Measurements from ENCODE around the gene CD200R1. TPM values are rescaled to one million over a fixed set of nuclear protein-coding genes. Genes with fewer than 3 reads are reported as not detected.
"Not testable (repeated sequence)": the region's sequence is repeated elsewhere in the genome, so short reads cannot be mapped to it uniquely, and the experiment has no call there.

Gene CD200R1
- total RNA-seq, 1 donor from 2014 or later, result not detected

GRCh38 chr3:112976001-112976400 lies 1.1 kb upstream of the CD200R1 start:
- DNase-seq (ENCODE audit: low read depth in 2 of 2), result no peak

GRCh38 chr3:112974178-112974517 lies 755 bp downstream of the CD200R1 start:
- DNase-seq (ENCODE audit: low read depth in 2 of 2), result no peak

- no peak for DNase-seq (ENCODE audit: low read depth in 2 of 2)
These were observed 1.4 kb downstream of the CD200R1 start for GRCh38 chr3:112973325-112974177.

- DNase-seq (ENCODE audit: low read depth in 2 of 2), result no peak
These were observed 2.7 kb downstream of the CD200R1 start for GRCh38 chr3:112972158-112972557.

- no peak for DNase-seq (ENCODE audit: low read depth in 2 of 2)
These were observed 7.1 kb downstream of the CD200R1 start for GRCh38 chr3:112967828-112968227.

- no peak for DNase-seq (ENCODE audit: low read depth in 2 of 2)
These were observed 7.5 kb downstream of the CD200R1 start for GRCh38 chr3:112967425-112967824.

GRCh38 chr3:112966633-112967032 lies 8.3 kb downstream of the CD200R1 start:
- DNase-seq (ENCODE audit: low read depth in 2 of 2), result no peak

- no peak for DNase-seq (ENCODE audit: low read depth in 2 of 2)
These were observed 9.2 kb downstream of the CD200R1 start for GRCh38 chr3:112965656-112966055.

- DNase-seq (ENCODE audit: low read depth in 2 of 2), result no peak
These were observed 11.2 kb downstream of the CD200R1 start for GRCh38 chr3:112963683-112964082.

- DNase-seq (ENCODE audit: low read depth in 2 of 2), result no peak
These were observed 15.9 kb downstream of the CD200R1 start for GRCh38 chr3:112958811-112959560.

- DNase-seq (ENCODE audit: low read depth in 2 of 2), result no peak
These were observed 18.6 kb downstream of the CD200R1 start for GRCh38 chr3:112956351-112956750.

- DNase-seq (ENCODE audit: low read depth in 2 of 2), result no peak
These were observed 26.5 kb downstream of the CD200R1 start for GRCh38 chr3:112948346-112948838.

- no peak for DNase-seq (ENCODE audit: low read depth in 2 of 2)
These were observed 43.0 kb downstream of the CD200R1 start for GRCh38 chr3:112931736-112932521.

GRCh38 chr3:112930771-112931170 lies 44.1 kb downstream of the CD200R1 start:
- DNase-seq (ENCODE audit: low read depth in 2 of 2), result no peak

- no peak for DNase-seq (ENCODE audit: low read depth in 2 of 2)
These were observed 48.9 kb downstream of the CD200R1 start for GRCh38 chr3:112925969-112926368.

GRCh38 chr3:112925560-112925959 lies 49.3 kb downstream of the CD200R1 start:
- DNase-seq (ENCODE audit: low read depth in 2 of 2), result no peak

- not testable (repeated sequence) for DNase-seq (ENCODE audit: low read depth in 2 of 2)
These were observed 55.4 kb downstream of the CD200R1 start for GRCh38 chr3:112919541-112919940.

- DNase-seq (ENCODE audit: low read depth in 2 of 2), result peak in 1 of 2 donors; percentile 10
These were observed 66.7 kb downstream of the CD200R1 start for GRCh38 chr3:112908252-112908651.

GRCh38 chr3:112904786-112905185 lies 70.1 kb downstream of the CD200R1 start:
- DNase-seq (ENCODE audit: low read depth in 2 of 2), result no peak

- no peak for DNase-seq (ENCODE audit: low read depth in 2 of 2)
These were observed 74.8 kb downstream of the CD200R1 start for GRCh38 chr3:112900113-112900512.

- DNase-seq (ENCODE audit: low read depth in 2 of 2), result no peak
These were observed 77.1 kb downstream of the CD200R1 start for GRCh38 chr3:112897791-112898190.

- DNase-seq (ENCODE audit: low read depth in 2 of 2), result peak in 1 of 2 donors; percentile 5
These were observed 80.6 kb downstream of the CD200R1 start for GRCh38 chr3:112894258-112894657.

Measured in lung microvascular endothelial cell (primary cell).